Erythroblast (primary cell): Measurements from ENCODE around the gene B3GNT2.

Source experiments
- GATA1 ChIP-seq: IDR thresholded peaks from 2 replicates; pipeline ENCODE4 v1.6.1; 2011; ENCODE audit warnings: low read depth, mild to moderate bottlenecking, control low read depth, low read length, moderate library complexity
- POLR2A ChIP-seq: IDR thresholded peaks from 2 replicates; pipeline ENCODE4 v1.6.1; 2011; ENCODE audit warnings: mild to moderate bottlenecking, low read length

GRCh38 chr2:62248226-62248625 lies 52.3 kb downstream of the B3GNT2 start:
- TF ChIP-seq POLR2A, result no peak
- TF ChIP-seq GATA1, result no peak
